K562 (cell line): ENCODE data around the gene PDE9A. TPM values are rescaled to one million over a fixed set of nuclear protein-coding genes. Genes with fewer than 3 reads are reported as not detected.

Experiments used
- ATAC-seq: fragments of 200-7000 bp; cut with Tn5 transposase; 3 replicates; pipeline ENCODE4 v1.9.1; 2020; ENCODE audit warnings: moderate library complexity
- BruUV-seq: library from RNA; stranded (reverse); fragments of 400-500 nt; replicated peaks from 2 replicates; lab custom pipeline; 2021; lab: Mats Ljungman, UMichigan
- CTCF ChIA-PET: fragments of 300-600 bp; formaldehyde crosslinking; extraction: SDS; loops from one replicate; lab custom pipeline; 2021; ENCODE audit warnings: low intra/inter-chr PET ratio; lab: Yijun Ruan, JAX
- POLR2A ChIA-PET: fragments of 300-600, 350-650 bp; sonication (Branson Sonifier 250); formaldehyde crosslinking; extraction: SDS; loops from one replicate; lab custom pipeline; 2021; ENCODE audit warnings: antibody characterized with exemption, inconsistent platforms; lab: Yijun Ruan, JAX
- DNase-seq, 4 experiments: peaks; one replicate each; pipeline versions ENCODE4 v3.0.0 to v3.0.0-alpha.2; 2011 to 2018; ENCODE audit warnings: low spot score in 3 of 4, mixed read lengths in 3 of 4; ENCODE audit errors: extremely low read depth in 1 of 4
- FAIRE-seq: peaks from 2 replicates; lab custom pipeline; 2011; peaks lifted over from hg19 to GRCh38; lab: Jason Lieb, UNC
- H2AFZ ChIP-seq: 2 replicates; pipeline ENCODE4 v1.6.0; 2011; ENCODE audit warnings: low read depth, low read length, control low read depth, inconsistent platforms
- H3K27ac ChIP-seq: fragments of 200-600 bp; 3 replicates; pipeline ENCODE4 v1.8.0; 2011; ENCODE audit warnings: low read depth, mild to moderate bottlenecking, control low read depth, inconsistent platforms, low read length, moderate library complexity, mixed read lengths; ENCODE audit errors: extremely low read depth
- H3K27me3 ChIP-seq, 2 experiments: fragments of 300-600 bp in 1 of 2; 2 replicates in 1 of 2; 3 replicates in 1 of 2; pipeline versions ENCODE4 v1.6.0 to v1.8.0; 2011; ENCODE audit warnings: inconsistent platforms in 2 of 2, low read length in 2 of 2, mild to moderate bottlenecking in 1 of 2, mixed read lengths in 1 of 2, moderate library complexity in 1 of 2; ENCODE audit not compliant: control insufficient read depth in 2 of 2, insufficient read depth in 2 of 2
- H3K36me3 ChIP-seq: fragments of 300-600 bp; 3 replicates; pipeline ENCODE4 v1.8.0; 2011; ENCODE audit warnings: mild to moderate bottlenecking, low read length, inconsistent platforms; ENCODE audit not compliant: control insufficient read depth, insufficient read depth
- H3K4me1 ChIP-seq, 2 experiments: fragments of 200-600 bp in 1 of 2; replicated peaks in 1 of 2; 2 replicates in 1 of 2; 3 replicates in 1 of 2; pipeline versions ENCODE4 v1.5.1 to v1.8.0; 2011; ENCODE audit warnings: inconsistent platforms in 2 of 2, low read length in 2 of 2, mild to moderate bottlenecking in 1 of 2, mixed read lengths in 1 of 2, moderate library complexity in 1 of 2; ENCODE audit not compliant: control insufficient read depth in 2 of 2, insufficient read depth in 2 of 2
- H3K4me2 ChIP-seq: 2 replicates; pipeline ENCODE4 v1.6.1; 2011; ENCODE audit warnings: low read length, control low read depth, inconsistent platforms, mixed read lengths; ENCODE audit not compliant: insufficient read depth
- H3K4me3 ChIP-seq: fragments of 200-600 bp; sonication (generic), shearing (Covaris generic); 2 replicates; pipeline ENCODE4 v1.5.1; 2016; ENCODE audit warnings: control low read depth, inconsistent platforms
- H3K79me2 ChIP-seq: fragments of 200-600 bp; 3 replicates; pipeline ENCODE4 v1.8.0; 2011; ENCODE audit warnings: low read length, inconsistent platforms; ENCODE audit not compliant: control insufficient read depth, insufficient read depth
- H3K9ac ChIP-seq, 2 experiments: 2 replicates each; pipeline versions ENCODE4 v1.6.0 to v1.6.1; 2011; ENCODE audit warnings: low read depth in 2 of 2, low read length in 2 of 2, control low read depth in 1 of 2, inconsistent platforms in 1 of 2, mild to moderate bottlenecking in 1 of 2, mixed read lengths in 1 of 2; ENCODE audit not compliant: insufficient read depth in 1 of 2
- H3K9me1 ChIP-seq: one replicate; pipeline ENCODE4 v1.6.0; 2011; ENCODE audit warnings: inconsistent platforms, mild to moderate bottlenecking, low read length, moderate library complexity; ENCODE audit not compliant: control insufficient read depth, insufficient read depth
- H3K9me3 ChIP-seq: replicated peaks from 2 replicates; pipeline ENCODE4 v1.5.1; 2011; ENCODE audit warnings: low read depth, low read length, inconsistent platforms; ENCODE audit not compliant: control insufficient read depth, insufficient read depth
- H4K20me1 ChIP-seq: replicated peaks from 2 replicates; pipeline ENCODE4 v1.6.1; 2011; ENCODE audit warnings: low read length, inconsistent platforms, mixed read lengths; ENCODE audit not compliant: control insufficient read depth, insufficient read depth
- CBX3 ChIP-seq, 2 experiments: IDR thresholded peaks; 1 replicate in 1 of 2; 2 replicates in 1 of 2; pipeline ENCODE4 v1.6.1; 2012; ENCODE audit warnings: inconsistent platforms in 2 of 2, low read length in 2 of 2, borderline replicate concordance in 1 of 2, control low read depth in 1 of 2
- EZH2 ChIP-seq: IDR thresholded peaks from 2 replicates; pipeline ENCODE4 v1.6.1; 2012; ENCODE audit warnings: low read depth, mild to moderate bottlenecking, inconsistent platforms, low read length, borderline replicate concordance
- FOSL1 ChIP-seq: fragments of 200-800 bp; sonication (Bioruptor generic); conservative IDR thresholded peaks from 2 replicates; pipeline ENCODE4 v1.6.1; 2016; ENCODE audit warnings: missing genetic modification characterization, missing compliant biosample characterization
- FUS ChIP-seq: fragments of 200-400 bp; formaldehyde crosslinking; optimal IDR thresholded peaks from 2 replicates; pipeline ENCODE3; 2017; ENCODE audit warnings: low read depth, low read length
- LEF1 ChIP-seq: fragments of 450-650 bp; IDR thresholded peaks from 2 replicates; pipeline ENCODE4 v1.6.1; 2016; ENCODE audit warnings: mild to moderate bottlenecking
- NELFE ChIP-seq: IDR thresholded peaks from 2 replicates; pipeline ENCODE4 v1.6.1; 2011; ENCODE audit warnings: mild to moderate bottlenecking; ENCODE audit not compliant: insufficient read depth, insufficient read length
- NFE2 ChIP-seq: IDR thresholded peaks from 2 replicates; pipeline ENCODE4 v1.6.1; 2014; ENCODE audit warnings: antibody characterized with exemption, low read depth
- ZBTB11 ChIP-seq, 3 experiments: fragments of 200-800 bp in 1 of 3; fragments of 250-450 bp in 1 of 3; fragments of 450-650 bp in 1 of 3; sonication (Bioruptor Pico) in 1 of 3; sonication (Bioruptor generic) in 1 of 3; formaldehyde crosslinking in 1 of 3; IDR thresholded peaks; 2 replicates each; pipeline versions ENCODE4 v1.6.1 to v1.8.0; 2016 to 2022; ENCODE audit warnings: mild to moderate bottlenecking in 2 of 3, missing genetic modification characterization in 2 of 3, missing compliant biosample characterization in 1 of 3, moderate library complexity in 1 of 3
- ZNF134 ChIP-seq: fragments of 250-450 bp; sonication (Bioruptor Pico); conservative IDR thresholded peaks from 2 replicates; pipeline ENCODE4 v1.4.0; 2020
- ZNF644 ChIP-seq: fragments of 200-800 bp; sonication (Bioruptor generic); IDR thresholded peaks from 2 replicates; pipeline ENCODE4 v1.6.1; 2016; ENCODE audit warnings: low read depth, missing genetic modification characterization, missing compliant biosample characterization
- ZNF830 ChIP-seq: fragments of 250-450 bp; sonication (Bioruptor Pico); IDR thresholded peaks from 2 replicates; pipeline ENCODE4 v1.5.0; 2021; ENCODE audit warnings: mild to moderate bottlenecking
- WGBS: fragments of 100-300 bp; shearing (Covaris generic); methylation state at CpG from one replicate; pipeline ENCODE4 v1.1.6; 2016; ENCODE audit warnings: low coverage, mixed read lengths; ENCODE audit not compliant: insufficient coverage; ENCODE audit errors: missing lambda C conversion rate; 5-methylcytosine and 5-hydroxymethylcytosine counted together
- in situ Hi-C: fragments of 300-500 bp; cut with MboI; formaldehyde crosslinking; loops from 4 replicates; pipeline ENCODE4 v1.15.0; 2018; ENCODE audit warnings: inconsistent platforms, mixed read lengths
- intact Hi-C: fragments of 100-400 bp; cut with micrococcal nuclease; formaldehyde crosslinking; loops from 2 replicates; pipeline ENCODE4 v1.14.2; 2022
- polyA plus RNA-seq, 8 experiments: library from polyadenylated mRNA; depleted of rRNA in 4 of 8; stranded (reverse) in 5 of 8; unstranded in 3 of 8; fragments of >200 nt; fragmentation: Nextera tagmentation in 2 of 8; fragmentation: Illumina TruSeq in 1 of 8; extraction: Ambion mirVana in 2 of 8; extraction: Trizol in 1 of 8; gene quantifications; 2 replicates each; pipeline versions ENCODE4 v1.2.1 to v1.2.3, GENCODE V29; 2011 to 2014; ENCODE audit warnings: inconsistent platforms in 1 of 8, missing spikeins in 1 of 8
- total RNA-seq, 7 experiments: library from RNA; depleted of rRNA in 6 of 7; stranded (reverse); fragments of >200 nt in 6 of 7; fragmentation: Illumina TruSeq in 2 of 7; extraction: Trizol in 2 of 7; gene quantifications; 2 replicates each; pipeline versions ENCODE4 v1.2.1 to v1.2.3, GENCODE V29; 2011 to 2021; ENCODE audit warnings: low replicate concordance in 1 of 7
- TF ChIP-seq, protein P1 (sequence below): fragments of 250-450 bp; sonication (Bioruptor Pico); IDR thresholded peaks from 2 replicates; pipeline ENCODE4 v1.5.0; 2020; ENCODE audit warnings: mild to moderate bottlenecking
- TF ChIP-seq, protein P2 (sequence below): sonication (generic); formaldehyde crosslinking; IDR thresholded peaks from 2 replicates; pipeline ENCODE4 v1.8.1; 2023; ENCODE audit warnings: mild to moderate bottlenecking, missing genetic modification reagents
- TF ChIP-seq, protein P3 (sequence below): fragments of 250-450 bp; sonication (Bioruptor Pico); IDR thresholded peaks from 2 replicates; pipeline ENCODE4 v1.4.0; 2020; ENCODE audit warnings: mild to moderate bottlenecking, moderate library complexity

Gene PDE9A
- total and polyA plus RNA-seq, 9 of the 15 experiments (the other 6 are each of a cell fraction or from before 2014, with no cell fraction given): 0.07 to 0.27 TPM; not detected in 7

GRCh38 chr21:42623694-42624093 is 29.7 kb upstream of the PDE9A start:
- H4K20me1 ChIP-seq: no peaks in the 10 kb centered on the region
- no peak overlapping the region for H3K4me3 ChIP-seq
- no peak overlapping the region for H3K4me2 ChIP-seq
- no peaks in the 10 kb centered on the region for H3K36me3 ChIP-seq
- H2AFZ ChIP-seq: no peak overlapping the region
- H3K9ac ChIP-seq: no peak overlapping the region
- in situ Hi-C loops (no loop called here), intact Hi-C loops (no loop called here)
- ATAC-seq (no peak), FAIRE-seq (no peak), DNase-seq (no peak)
- peaks cover 28 to 60% of the 10 kb centered on the region in 2 experiments for H3K27me3 ChIP-seq
- no TSS peak for BruUV-seq
- H3K9me1 ChIP-seq: no peaks in the 10 kb centered on the region
- H3K4me1 ChIP-seq: no peaks in the 10 kb centered on the region
- no peaks in the 10 kb centered on the region for H3K79me2 ChIP-seq
- ChIA-PET POLR2A (interaction anchor here (0.6 kb wide), 2 partner anchors 15 to 33 kb away, joined by 3 read pairs; no protein-coding TSS in a partner anchor), CTCF (no interaction called here)
- 1% methylated on average over 7 of the region's 7 CpGs for WGBS
- H3K27ac ChIP-seq: no peak overlapping the region
- no peaks in the 10 kb centered on the region; the same call in 1 of the 2 replicates for H3K9me3 ChIP-seq
- TF ChIP-seq, protein P1, sequence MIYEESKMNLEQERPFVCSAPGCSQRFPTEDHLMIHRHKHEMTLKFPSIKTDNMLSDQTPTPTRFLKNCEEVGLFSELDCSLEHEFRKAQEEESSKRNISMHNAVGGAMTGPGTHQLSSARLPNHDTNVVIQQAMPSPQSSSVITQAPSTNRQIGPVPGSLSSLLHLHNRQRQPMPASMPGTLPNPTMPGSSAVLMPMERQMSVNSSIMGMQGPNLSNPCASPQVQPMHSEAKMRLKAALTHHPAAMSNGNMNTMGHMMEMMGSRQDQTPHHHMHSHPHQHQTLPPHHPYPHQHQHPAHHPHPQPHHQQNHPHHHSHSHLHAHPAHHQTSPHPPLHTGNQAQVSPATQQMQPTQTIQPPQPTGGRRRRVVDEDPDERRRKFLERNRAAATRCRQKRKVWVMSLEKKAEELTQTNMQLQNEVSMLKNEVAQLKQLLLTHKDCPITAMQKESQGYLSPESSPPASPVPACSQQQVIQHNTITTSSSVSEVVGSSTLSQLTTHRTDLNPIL (CRISPR knock-in tag): no peak
- TF ChIP-seq ZNF134 (CRISPR knock-in tag) (no peak), FOSL1 (tag) (no peak), EZH2 (no peak), ZNF644 (tag) (no peak), CBX3 (IDR thresholded peaks at IDR 0.05; ENCODE audit: borderline replicate concordance in 1 of 2, low read length in 2 of 2) (no peak), NELFE (no peak), LEF1 (no peak), NFE2 (no peak), ZBTB11 (CRISPR knock-in tag; IDR thresholded peaks at IDR 0.05) (no peak), ZNF830 (CRISPR knock-in tag) (no peak), FUS (no peak)
- TF ChIP-seq, protein P2, sequence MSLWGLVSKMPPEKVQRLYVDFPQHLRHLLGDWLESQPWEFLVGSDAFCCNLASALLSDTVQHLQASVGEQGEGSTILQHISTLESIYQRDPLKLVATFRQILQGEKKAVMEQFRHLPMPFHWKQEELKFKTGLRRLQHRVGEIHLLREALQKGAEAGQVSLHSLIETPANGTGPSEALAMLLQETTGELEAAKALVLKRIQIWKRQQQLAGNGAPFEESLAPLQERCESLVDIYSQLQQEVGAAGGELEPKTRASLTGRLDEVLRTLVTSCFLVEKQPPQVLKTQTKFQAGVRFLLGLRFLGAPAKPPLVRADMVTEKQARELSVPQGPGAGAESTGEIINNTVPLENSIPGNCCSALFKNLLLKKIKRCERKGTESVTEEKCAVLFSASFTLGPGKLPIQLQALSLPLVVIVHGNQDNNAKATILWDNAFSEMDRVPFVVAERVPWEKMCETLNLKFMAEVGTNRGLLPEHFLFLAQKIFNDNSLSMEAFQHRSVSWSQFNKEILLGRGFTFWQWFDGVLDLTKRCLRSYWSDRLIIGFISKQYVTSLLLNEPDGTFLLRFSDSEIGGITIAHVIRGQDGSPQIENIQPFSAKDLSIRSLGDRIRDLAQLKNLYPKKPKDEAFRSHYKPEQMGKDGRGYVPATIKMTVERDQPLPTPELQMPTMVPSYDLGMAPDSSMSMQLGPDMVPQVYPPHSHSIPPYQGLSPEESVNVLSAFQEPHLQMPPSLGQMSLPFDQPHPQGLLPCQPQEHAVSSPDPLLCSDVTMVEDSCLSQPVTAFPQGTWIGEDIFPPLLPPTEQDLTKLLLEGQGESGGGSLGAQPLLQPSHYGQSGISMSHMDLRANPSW: no peak
- TF ChIP-seq, protein P3, sequence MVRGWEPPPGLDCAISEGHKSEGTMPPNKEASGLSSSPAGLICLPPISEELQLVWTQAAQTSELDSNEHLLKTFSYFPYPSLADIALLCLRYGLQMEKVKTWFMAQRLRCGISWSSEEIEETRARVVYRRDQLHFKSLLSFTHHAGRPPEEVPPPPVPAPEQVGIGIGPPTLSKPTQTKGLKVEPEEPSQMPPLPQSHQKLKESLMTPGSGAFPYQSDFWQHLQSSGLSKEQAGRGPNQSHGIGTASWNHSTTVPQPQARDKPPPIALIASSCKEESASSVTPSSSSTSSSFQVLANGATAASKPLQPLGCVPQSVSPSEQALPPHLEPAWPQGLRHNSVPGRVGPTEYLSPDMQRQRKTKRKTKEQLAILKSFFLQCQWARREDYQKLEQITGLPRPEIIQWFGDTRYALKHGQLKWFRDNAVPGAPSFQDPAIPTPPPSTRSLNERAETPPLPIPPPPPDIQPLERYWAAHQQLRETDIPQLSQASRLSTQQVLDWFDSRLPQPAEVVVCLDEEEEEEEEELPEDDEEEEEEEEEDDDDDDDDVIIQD (CRISPR knock-in tag): no peak
